HepG2 (cell line): Measurements from ENCODE around the gene UCN2. TPM values are rescaled to one million over a fixed set of nuclear protein-coding genes. Genes with fewer than 3 reads are reported as not detected.
A peak's percentile ranks its signal among the peaks of the same experiment; 100 is the strongest.

Source experiments
- ATAC-seq: fragments of 200-7000 bp; cut with Tn5 transposase; 3 replicates; pipeline ENCODE4 v1.9.1; 2020; ENCODE audit warnings: mild to moderate bottlenecking, moderate library complexity
- BruUV-seq: library from RNA; stranded (reverse); fragments of 400-500 nt; replicated peaks from 2 replicates; lab custom pipeline; 2021; lab: Mats Ljungman, UMichigan
- CTCF ChIA-PET: fragments of 300-600 bp; formaldehyde crosslinking; extraction: SDS; loops from one replicate; lab custom pipeline; 2021; ENCODE audit warnings: low total read pairs, inconsistent platforms, low intra/inter-chr PET ratio; lab: Yijun Ruan, JAX
- POLR2A ChIA-PET: fragments of 350-600 bp; sonication (Branson Sonifier 250); formaldehyde crosslinking; loops from one replicate; lab custom pipeline; 2020; ENCODE audit warnings: antibody characterized with exemption, inconsistent platforms; lab: Yijun Ruan, JAX
- DNase-seq: peaks from one replicate; pipeline ENCODE4 v3.0.0-alpha.2; 2015; ENCODE audit warnings: low spot score
- FAIRE-seq: peaks from 3 replicates; lab custom pipeline; 2011; peaks lifted over from hg19 to GRCh38; lab: Jason Lieb, UNC
- H2AFZ ChIP-seq: one replicate; pipeline ENCODE4 v1.6.1; 2011; ENCODE audit warnings: low read length, inconsistent platforms
- H3K27ac ChIP-seq: fragments of 300-600 bp; 3 replicates; pipeline ENCODE4 v1.8.0; 2011; ENCODE audit warnings: mixed run types, mild to moderate bottlenecking, mixed read lengths, low read length, inconsistent platforms; ENCODE audit not compliant: insufficient read depth; ENCODE audit errors: extremely low read length
- H3K27me3 ChIP-seq, 2 experiments: fragments of 200-600 bp in 1 of 2; 2 replicates in 1 of 2; 3 replicates in 1 of 2; pipeline versions ENCODE4 v1.6.0 to v1.8.0; 2011; ENCODE audit warnings: low read length in 2 of 2, mild to moderate bottlenecking in 2 of 2, moderate library complexity in 2 of 2, inconsistent platforms in 1 of 2; ENCODE audit not compliant: insufficient read depth in 2 of 2, control insufficient read depth in 1 of 2
- H3K36me3 ChIP-seq, 2 experiments: fragments of 200-600 bp in 1 of 2; replicated peaks in 1 of 2; 2 replicates in 1 of 2; 3 replicates in 1 of 2; pipeline versions ENCODE4 v1.5.1 to v1.8.0; 2011; ENCODE audit warnings: low read length in 2 of 2, inconsistent platforms in 1 of 2; ENCODE audit not compliant: insufficient read depth in 2 of 2, control insufficient read depth in 1 of 2
- H3K4me1 ChIP-seq: 2 replicates; pipeline ENCODE4 v1.5.1; 2012; ENCODE audit warnings: low read length, inconsistent platforms; ENCODE audit not compliant: insufficient read depth
- H3K4me2 ChIP-seq: 2 replicates; pipeline ENCODE4 v1.6.0; 2011; ENCODE audit warnings: low read depth, low read length, inconsistent platforms
- H3K4me3 ChIP-seq, 3 experiments: fragments of 200-600 bp in 1 of 3; sonication (generic), shearing (Covaris generic) in 1 of 3; replicated peaks in 1 of 3; 2 replicates each; pipeline ENCODE4 v1.5.1; 2011 to 2016; ENCODE audit warnings: low read length in 3 of 3, inconsistent platforms in 2 of 3, low read depth in 2 of 3, mild to moderate bottlenecking in 2 of 3, control low read depth in 1 of 3, mixed read lengths in 1 of 3; ENCODE audit not compliant: insufficient read depth in 1 of 3
- H3K79me2 ChIP-seq: one replicate; pipeline ENCODE4 v1.6.1; 2011; ENCODE audit warnings: low read length, inconsistent platforms; ENCODE audit not compliant: insufficient read depth
- H3K9ac ChIP-seq: 2 replicates; pipeline ENCODE4 v1.6.0; 2011; ENCODE audit warnings: mild to moderate bottlenecking, low read depth, low read length, inconsistent platforms; ENCODE audit not compliant: insufficient read depth
- H3K9me3 ChIP-seq: 2 replicates; pipeline ENCODE4 v1.5.1; 2012; ENCODE audit warnings: mild to moderate bottlenecking, low read length
- H4K20me1 ChIP-seq: 2 replicates; pipeline ENCODE4 v1.6.0; 2011; ENCODE audit warnings: inconsistent platforms, mild to moderate bottlenecking, low read length, moderate library complexity; ENCODE audit not compliant: insufficient read depth
- AGO1 ChIP-seq: fragments of 200-400 bp; formaldehyde crosslinking; IDR thresholded peaks from 2 replicates; pipeline ENCODE4 v1.6.1; 2017; ENCODE audit warnings: mild to moderate bottlenecking, low read depth, low read length, moderate library complexity; ENCODE audit not compliant: poor library complexity, severe bottlenecking
- CBX2 ChIP-seq, 2 experiments: fragments of 200-600 bp in 1 of 2; sonication (generic); formaldehyde crosslinking in 1 of 2; IDR thresholded peaks; 2 replicates each; pipeline versions ENCODE4 v1.7.0 to v1.8.1; 2018 to 2022; ENCODE audit warnings: low read depth in 2 of 2, low read length in 1 of 2, mild to moderate bottlenecking in 1 of 2, missing genetic modification reagents in 1 of 2
- CBX5 ChIP-seq: sonication (generic); formaldehyde crosslinking; IDR thresholded peaks from 2 replicates; pipeline ENCODE4 v1.4.0; 2020; ENCODE audit warnings: missing genetic modification reagents, borderline replicate concordance
- FIP1L1 ChIP-seq: fragments of 200-400 bp; formaldehyde crosslinking; IDR thresholded peaks from 2 replicates; pipeline ENCODE4 v1.6.1; 2018; ENCODE audit warnings: low read depth, mild to moderate bottlenecking, low read length, moderate library complexity, borderline replicate concordance; ENCODE audit not compliant: insufficient read depth
- FOXJ3 ChIP-seq: sonication (generic); formaldehyde crosslinking; IDR thresholded peaks from 2 replicates; pipeline ENCODE4 v1.4.0; 2020; ENCODE audit warnings: missing genetic modification reagents, mild to moderate bottlenecking, borderline replicate concordance
- KLF9 ChIP-seq: IDR thresholded peaks from 2 replicates; pipeline ENCODE4 v1.6.1; 2016; ENCODE audit warnings: low read depth
- POLR2AphosphoS5 ChIP-seq: IDR thresholded peaks from 2 replicates; pipeline ENCODE4 v1.6.1; 2012; ENCODE audit warnings: low read depth, low read length
- RARG ChIP-seq: sonication (generic); formaldehyde crosslinking; IDR thresholded peaks from 2 replicates; pipeline ENCODE4 v1.4.0; 2020; ENCODE audit warnings: low read depth, mild to moderate bottlenecking, missing genetic modification reagents
- RBFOX2 ChIP-seq: fragments of 200-400 bp; formaldehyde crosslinking; IDR thresholded peaks from 2 replicates; pipeline ENCODE4 v1.6.1; 2017; ENCODE audit warnings: low read depth, mild to moderate bottlenecking, low read length
- RELA ChIP-seq: sonication (generic); formaldehyde crosslinking; IDR thresholded peaks from 2 replicates; pipeline ENCODE4 v1.4.0; 2020; ENCODE audit warnings: missing genetic modification reagents
- YEATS2 ChIP-seq: sonication (generic); formaldehyde crosslinking; IDR thresholded peaks from 2 replicates; pipeline ENCODE4 v1.4.0; 2020; ENCODE audit warnings: missing genetic modification reagents, borderline replicate concordance
- ZNF10 ChIP-seq: sonication (generic); formaldehyde crosslinking; IDR thresholded peaks from 2 replicates; pipeline ENCODE4 v1.4.0; 2020; ENCODE audit warnings: mild to moderate bottlenecking, low read depth, missing genetic modification reagents, borderline replicate concordance
- ZNF605 ChIP-seq: sonication (generic); formaldehyde crosslinking; IDR thresholded peaks from 2 replicates; pipeline ENCODE4 v1.8.0; 2022; ENCODE audit warnings: mild to moderate bottlenecking, missing genetic modification reagents
- WGBS: methylation state at CpG from one replicate; pipeline ENCODE4 v1.1.6; 2017; ENCODE audit warnings: low lambda C conversion rate; 5-methylcytosine and 5-hydroxymethylcytosine counted together
- in situ Hi-C: cut with HindIII; loops from 2 replicates; pipeline ENCODE4 v1.10.0; 2017; ENCODE audit warnings: low pct_unique_long_range_greater_than_20kb; ENCODE audit not compliant: extremely low pct_ligation_motif_present
- intact Hi-C: fragments of 100-400 bp; cut with micrococcal nuclease; formaldehyde crosslinking; loops from one replicate; pipeline ENCODE4 v1.10.0; 2022; ENCODE audit not compliant: unreplicated experiment
- polyA plus RNA-seq, 8 experiments: library from polyadenylated mRNA; depleted of rRNA in 3 of 8; stranded (reverse) in 7 of 8; unstranded in 1 of 8; fragments of >200 nt; fragmentation: Illumina TruSeq in 4 of 8; extraction: Trizol in 4 of 8; gene quantifications; 2 replicates each; pipeline versions ENCODE4 v1.2.1 to v1.2.3, GENCODE V29; 2011 to 2016; ENCODE audit warnings: low read depth in 4 of 8, missing spikeins in 1 of 8, mixed read lengths in 1 of 8; ENCODE audit not compliant: insufficient read depth in 1 of 8
- total RNA-seq, 5 experiments: library from RNA; depleted of rRNA; stranded (reverse); fragments of >200 nt; fragmentation: Illumina TruSeq; extraction: Trizol; gene quantifications; 2 replicates each; pipeline ENCODE4 v1.2.3, GENCODE V29; 2016; ENCODE audit warnings: low read depth in 1 of 5

UCN2 gene
- total and polyA plus RNA-seq, 2 of the 13 experiments (the other 11 are each of a cell fraction or from before 2014, with no cell fraction given): 0.07 to 1.5 TPM

- Histone ChIP-seq H3K4me3 (no peak overlapping the region), H3K4me1 (peaks cover 30% of the 10 kb centered on the region), H3K27ac (no peak overlapping the region), H3K79me2 (no peaks in the 10 kb centered on the region), H4K20me1 (peaks cover 14% of the 10 kb centered on the region; the same call in 1 of the 2 replicates), H3K9me3 (no peaks in the 10 kb centered on the region), H3K27me3 (no peaks in the 10 kb centered on the region), H3K9ac (no peak overlapping the region), H3K36me3 (peaks cover 52 to 81% of the 10 kb centered on the region in 2 experiments), H2AFZ (no peak overlapping the region), H3K4me2 (no peak overlapping the region)
- peak; percentile 27; the same call in 1 of the 2 replicates for TF ChIP-seq RBFOX2
- TF ChIP-seq CBX2 (IDR thresholded peaks at IDR 0.05; ENCODE audit: low read depth, low read length): no peak
- TF ChIP-seq CBX2 (CRISPR knock-in tag; IDR thresholded peaks at IDR 0.05; ENCODE audit: low read depth): no peak
- CTCF ChIA-PET: no interaction called here
- POLR2A ChIA-PET: interaction anchor here (1.5 kb wide), 1 partner anchor 8 kb away, joined by 5 read pairs; the partner anchor contains the start of gene UQCRC1
- intact Hi-C loops: no loop called here
- no TSS peak for BruUV-seq
- in situ Hi-C loops: no loop called here
- FAIRE-seq: no peak
- no peak for DNase-seq
- 96% methylated on average over 11 of the region's 19 CpGs for WGBS
- ATAC-seq: no peak
Measured at GRCh38 chr3:48600711-48601621, 37.4 kb upstream of the UCN2 start.

DNA sequence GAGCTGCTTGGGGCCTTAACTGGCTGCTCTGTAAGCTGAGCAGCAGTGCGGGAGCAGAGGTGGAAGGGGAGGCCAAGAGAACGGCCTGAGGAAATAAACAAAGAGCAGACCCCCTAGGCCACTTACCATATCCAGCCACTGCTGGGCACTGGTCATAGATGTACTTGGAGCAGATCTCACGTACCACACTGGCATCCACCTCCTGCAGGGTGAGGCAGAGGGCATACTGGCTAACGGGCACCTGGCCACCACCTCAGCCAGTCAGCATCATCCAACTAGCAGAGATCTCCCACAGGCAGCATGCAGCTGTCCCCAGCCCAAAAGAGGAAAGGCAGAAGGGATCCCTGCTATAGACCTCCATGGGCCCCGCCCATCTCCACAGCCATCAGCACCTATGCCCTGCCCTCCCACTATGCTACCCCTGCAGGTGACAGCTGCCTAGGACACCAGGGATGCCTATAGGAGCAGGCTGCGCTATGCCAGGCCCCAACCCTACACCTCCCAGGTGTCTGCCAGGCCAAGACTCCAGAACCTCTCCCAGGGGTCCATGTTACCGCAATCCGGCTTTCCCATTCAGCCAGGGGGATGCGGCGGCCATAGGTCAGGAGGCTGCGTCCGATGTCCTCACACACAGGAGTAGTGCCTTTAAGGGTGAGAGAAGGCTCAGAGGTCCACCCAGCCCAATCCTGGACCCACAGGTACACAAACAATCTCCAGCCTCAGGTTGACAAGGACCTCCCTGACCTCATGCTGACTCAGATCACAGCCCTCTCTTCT is 36.1 kb upstream of the UCN2 start:
- 96% methylated on average over 8 of the region's 12 CpGs for WGBS
- POLR2A ChIA-PET: interaction anchor here (1.5 to 3.3 kb wide), 2 partner anchors 10 to 36 kb away, joined by 5 to 11 read pairs; partner anchors contain the start of genes SLC26A6 and UQCRC1
- intact Hi-C loops: no loop called here
- no peak for TF ChIP-seq POLR2AphosphoS5
- TF ChIP-seq FOXJ3 (CRISPR knock-in tag): no peak
- no peak for TF ChIP-seq RARG
- no peak for TF ChIP-seq AGO1
- TF ChIP-seq YEATS2 (CRISPR knock-in tag): no peak
- no peak for TF ChIP-seq ZNF10 (CRISPR knock-in tag)
- no peak for TF ChIP-seq CBX5 (CRISPR knock-in tag)
- TF ChIP-seq ZNF605: no peak
- TF ChIP-seq RELA (CRISPR knock-in tag): no peak
- no peak for TF ChIP-seq FIP1L1
- TF ChIP-seq KLF9 (CRISPR knock-in tag): no peak

More for the DNA sequence above, 36.1 kb upstream of the UCN2 start:
- peaks cover 43 to 68% of the 10 kb centered on the region in 2 experiments for H3K36me3 ChIP-seq
- ATAC-seq: no peak
- no peaks in the 10 kb centered on the region for H3K9me3 ChIP-seq
- no peaks in the 10 kb centered on the region for H3K27me3 ChIP-seq
- no peak for FAIRE-seq
- H2AFZ ChIP-seq: no peak overlapping the region
- peaks cover 39% of the 10 kb centered on the region for H3K4me1 ChIP-seq
- H3K4me2 ChIP-seq: no peak overlapping the region
- no TSS peak for BruUV-seq
- DNase-seq: no peak
- H3K9ac ChIP-seq: no peak overlapping the region
- no peak overlapping the region for H3K4me3 ChIP-seq
- no peak overlapping the region for H3K27ac ChIP-seq
- in situ Hi-C loops: no loop called here
- H4K20me1 ChIP-seq: peaks cover 14% of the 10 kb centered on the region; the same call in 1 of the 2 replicates
- no peaks in the 10 kb centered on the region for H3K79me2 ChIP-seq
- CTCF ChIA-PET: no interaction called here
